Measurements from ENCODE around the gene ZNF534.
"Not testable (repeated sequence)": the region's sequence is repeated elsewhere in the genome, so short reads cannot be mapped to it uniquely, and the experiment has no call there.

The ZNF534 gene

DNA sequence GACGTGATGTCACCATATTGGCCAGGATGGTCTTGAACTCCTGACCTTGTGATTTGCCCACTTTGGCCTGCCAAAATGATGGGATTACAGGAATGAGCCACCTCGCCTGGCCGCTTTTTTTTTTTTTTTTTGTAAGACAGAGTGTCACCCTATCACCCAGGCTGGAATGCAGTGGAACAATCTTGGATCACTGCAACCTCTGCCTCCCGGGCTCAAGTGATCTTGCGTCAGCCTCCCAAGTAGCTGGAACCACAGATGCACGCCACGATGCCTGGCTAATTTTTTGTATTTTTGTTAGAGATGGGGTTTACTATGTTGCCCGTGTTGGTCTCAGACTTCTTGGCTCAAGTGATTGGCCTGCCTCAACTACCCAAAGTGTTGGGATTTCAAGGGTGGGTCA is 69.6 kb downstream of the ZNF534 start:
- DNase-seq (ENCODE audit: low spot score): no peak

DNA sequence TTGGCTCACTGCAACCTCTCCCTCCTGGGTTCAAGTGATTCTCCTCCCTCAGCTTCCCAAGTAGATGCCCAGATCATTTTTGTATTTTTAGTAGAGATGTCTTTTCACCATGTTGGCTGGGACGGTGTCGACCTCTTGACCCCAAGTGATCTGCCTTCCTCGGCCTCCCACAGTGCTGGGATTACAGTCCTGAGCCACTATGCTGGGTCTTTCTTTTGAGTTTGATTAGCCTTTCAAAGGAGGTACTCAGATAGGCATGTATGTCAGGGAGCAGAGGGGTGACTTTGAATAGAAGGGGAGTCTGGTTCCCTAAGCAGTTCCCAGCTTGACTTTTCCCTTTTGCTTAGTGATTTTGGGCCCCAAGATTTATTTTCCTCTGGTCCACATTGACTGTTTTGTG is 71.5 kb downstream of the ZNF534 start:
- DNase-seq (ENCODE audit: low spot score): not testable (repeated sequence)

DNA sequence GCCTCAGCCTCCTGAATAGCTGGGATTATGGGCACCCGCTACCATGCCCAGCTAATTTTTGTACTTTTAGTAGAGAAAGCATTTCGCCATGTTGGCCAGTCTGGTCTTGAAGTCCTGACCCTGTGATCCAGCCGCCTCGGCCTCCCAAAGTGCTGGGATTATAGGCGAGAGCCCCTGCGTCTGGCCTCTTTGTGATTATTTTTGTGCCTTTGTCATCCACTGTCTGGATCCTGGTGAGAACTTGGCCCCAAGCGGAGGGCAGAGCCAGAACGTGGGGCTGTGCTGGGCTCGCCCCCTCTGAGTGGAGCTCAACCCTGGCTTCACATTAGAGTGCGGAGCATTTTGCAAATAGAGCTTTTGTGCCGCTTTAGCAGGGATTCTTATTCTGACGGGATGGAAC is 72.0 kb downstream of the ZNF534 start:
- DNase-seq (ENCODE audit: low spot score): not testable (repeated sequence)

Measured in CD4-positive, alpha-beta T cell treated with Interleukin-2 at 100 ng/mL for 4 hours (primary cell).